H1 (cell line): ENCODE data around the gene NSFL1C.

Experiments
- CBX8 ChIP-seq: fragments of 300-800, 300-1000 bp; sonication (generic); IDR thresholded peaks from 2 replicates; pipeline ENCODE4 v1.7.1; 2016; ENCODE audit warnings: low read depth, low read length, borderline replicate concordance
- CTBP2 ChIP-seq: IDR thresholded peaks from 2 replicates; pipeline ENCODE4 v1.7.0; 2011; ENCODE audit warnings: borderline replicate concordance, mild to moderate bottlenecking, moderate library complexity, mixed read lengths, low read length; ENCODE audit not compliant: insufficient read depth, insufficient read length
- CTCF ChIP-seq, 3 experiments: IDR thresholded peaks; 1 replicate in 2 of 3; 2 replicates in 1 of 3; pipeline versions ENCODE4 v1.5.1 to v1.6.1; 2011; ENCODE audit warnings: low read length in 3 of 3, mild to moderate bottlenecking in 3 of 3, inconsistent platforms in 2 of 3, low read depth in 1 of 3, moderate library complexity in 1 of 3; ENCODE audit not compliant: insufficient read depth in 1 of 3; ENCODE audit errors: control extremely low read depth in 1 of 3
- EZH2 ChIP-seq: fragments of 200-600 bp; sonication (generic); IDR thresholded peaks from 2 replicates; pipeline ENCODE4 v1.7.1; 2012; ENCODE audit warnings: low read depth, mild to moderate bottlenecking, moderate library complexity, low read length, inconsistent platforms; ENCODE audit not compliant: severe bottlenecking
- FOSL1 ChIP-seq: IDR thresholded peaks from 2 replicates; pipeline ENCODE4 v1.6.1; 2011; ENCODE audit warnings: mild to moderate bottlenecking, low read depth, low read length, moderate library complexity; ENCODE audit not compliant: insufficient read depth
- JUN ChIP-seq: IDR thresholded peaks from 2 replicates; pipeline ENCODE4 v1.6.1; 2011; ENCODE audit warnings: low read depth, mild to moderate bottlenecking, improper control_type of control experiment, low read length
- JUND ChIP-seq: IDR thresholded peaks from 2 replicates; pipeline ENCODE4 v1.6.1; 2011; ENCODE audit warnings: mild to moderate bottlenecking, improper control_type of control experiment, low read length
- KDM5A ChIP-seq: fragments of 200-600 bp; IDR thresholded peaks from 2 replicates; pipeline ENCODE4 v1.7.1; 2012; ENCODE audit warnings: mild to moderate bottlenecking, low read length, inconsistent platforms, mixed read lengths
- POLR2A ChIP-seq, 2 experiments: IDR thresholded peaks; 1 replicate in 1 of 2; 2 replicates in 1 of 2; pipeline ENCODE4 v1.6.1; 2011; ENCODE audit warnings: low read depth in 2 of 2, low read length in 2 of 2, mild to moderate bottlenecking in 2 of 2; ENCODE audit errors: control extremely low read depth in 1 of 2
- POLR2AphosphoS5 ChIP-seq: IDR thresholded peaks from 2 replicates; pipeline ENCODE4 v1.6.1; 2011; ENCODE audit warnings: low read depth, low read length
- RFX5 ChIP-seq: IDR thresholded peaks from 2 replicates; pipeline ENCODE4 v1.6.1; 2011; ENCODE audit warnings: low read depth, low read length, improper control_type of control experiment, borderline replicate concordance
- SIX5 ChIP-seq: IDR thresholded peaks from 2 replicates; pipeline ENCODE4 v1.6.1; 2011; ENCODE audit warnings: mild to moderate bottlenecking, low read depth, low read length
- SP2 ChIP-seq: IDR thresholded peaks from 2 replicates; pipeline ENCODE4 v1.6.1; 2012; ENCODE audit warnings: mild to moderate bottlenecking, low read length, inconsistent platforms
- SRF ChIP-seq: IDR thresholded peaks from 2 replicates; pipeline ENCODE4 v1.6.1; 2011; ENCODE audit warnings: mild to moderate bottlenecking, low read depth, low read length, moderate library complexity

GRCh38 chr20:1491860-1492642 lies 25.4 kb upstream of the NSFL1C start:
- TF ChIP-seq POLR2A (IDR thresholded peaks at IDR 0.05; ENCODE audit: control extremely low read depth in 1 of 2, low read depth in 2 of 2, low read length in 2 of 2) (no peak), FOSL1 (no peak), KDM5A (no peak), CTCF (IDR thresholded peaks at IDR 0.05; ENCODE audit: control extremely low read depth in 1 of 3, insufficient read depth in 1 of 3, low read depth in 1 of 3, low read length in 3 of 3) (no peak), JUND (no peak), SIX5 (no peak), SP2 (no peak), POLR2AphosphoS5 (no peak), JUN (no peak), CBX8 (no peak), CTBP2 (no peak), SRF (no peak), EZH2 (no peak), RFX5 (no peak)
